ENCODE measurements around the gene TBKBP1. TPM values are rescaled to one million over a fixed set of nuclear protein-coding genes. Genes with fewer than 3 reads are reported as not detected.

Gene TBKBP1
- total RNA-seq, 1 donor from 2014 or later, result 6.3 TPM

DNA sequence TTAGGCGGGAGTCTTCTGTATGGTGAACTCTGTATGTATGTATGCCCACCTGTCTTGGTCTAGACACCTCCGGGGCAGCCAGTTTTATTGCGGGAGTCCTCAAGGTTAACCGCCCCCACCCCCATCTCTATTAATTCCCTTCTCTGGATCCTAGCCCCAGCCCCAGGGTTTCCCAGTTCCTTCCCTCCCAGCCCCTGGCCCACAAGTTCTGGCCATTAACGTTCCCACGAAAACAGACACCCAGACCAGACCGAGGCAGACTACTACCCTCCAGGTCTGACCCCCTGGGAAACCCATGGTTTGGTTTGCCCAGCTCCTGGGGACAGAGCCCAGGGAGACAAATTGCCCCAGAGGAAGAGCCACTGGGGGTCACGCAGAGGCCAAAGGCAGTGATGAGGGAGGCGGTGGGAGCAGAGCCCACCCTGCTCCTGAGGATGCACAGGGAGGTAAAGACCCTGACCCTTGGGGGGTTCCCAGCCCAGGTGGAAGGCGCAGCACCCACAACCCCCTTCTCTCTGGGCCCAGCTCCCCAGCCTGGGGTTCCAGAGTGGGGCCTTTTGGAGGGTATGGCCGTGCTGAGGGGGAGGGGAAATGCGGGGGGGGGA, 8.5 kb downstream of the TBKBP1 start:
- TF ChIP-seq, protein P1, sequence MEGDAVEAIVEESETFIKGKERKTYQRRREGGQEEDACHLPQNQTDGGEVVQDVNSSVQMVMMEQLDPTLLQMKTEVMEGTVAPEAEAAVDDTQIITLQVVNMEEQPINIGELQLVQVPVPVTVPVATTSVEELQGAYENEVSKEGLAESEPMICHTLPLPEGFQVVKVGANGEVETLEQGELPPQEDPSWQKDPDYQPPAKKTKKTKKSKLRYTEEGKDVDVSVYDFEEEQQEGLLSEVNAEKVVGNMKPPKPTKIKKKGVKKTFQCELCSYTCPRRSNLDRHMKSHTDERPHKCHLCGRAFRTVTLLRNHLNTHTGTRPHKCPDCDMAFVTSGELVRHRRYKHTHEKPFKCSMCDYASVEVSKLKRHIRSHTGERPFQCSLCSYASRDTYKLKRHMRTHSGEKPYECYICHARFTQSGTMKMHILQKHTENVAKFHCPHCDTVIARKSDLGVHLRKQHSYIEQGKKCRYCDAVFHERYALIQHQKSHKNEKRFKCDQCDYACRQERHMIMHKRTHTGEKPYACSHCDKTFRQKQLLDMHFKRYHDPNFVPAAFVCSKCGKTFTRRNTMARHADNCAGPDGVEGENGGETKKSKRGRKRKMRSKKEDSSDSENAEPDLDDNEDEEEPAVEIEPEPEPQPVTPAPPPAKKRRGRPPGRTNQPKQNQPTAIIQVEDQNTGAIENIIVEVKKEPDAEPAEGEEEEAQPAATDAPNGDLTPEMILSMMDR (IDR thresholded peaks at IDR 0.05; ENCODE audit: insufficient read depth, low read length, severe bottlenecking), result no peak
- Histone ChIP-seq H3K36me3 (ENCODE audit: control insufficient read depth, insufficient read depth, low read length) (peaks cover 1% of the 10 kb centered on the region), H3K4me3 (ENCODE audit: low read depth, low read length) (no peak overlapping the region), H3K27me3 (ENCODE audit: control insufficient read depth, insufficient read depth, low read length) (peaks cover 1% of the 10 kb centered on the region)
- FAIRE-seq (no peak), DNase-seq (ENCODE audit: low read depth) (no peak)

DNA sequence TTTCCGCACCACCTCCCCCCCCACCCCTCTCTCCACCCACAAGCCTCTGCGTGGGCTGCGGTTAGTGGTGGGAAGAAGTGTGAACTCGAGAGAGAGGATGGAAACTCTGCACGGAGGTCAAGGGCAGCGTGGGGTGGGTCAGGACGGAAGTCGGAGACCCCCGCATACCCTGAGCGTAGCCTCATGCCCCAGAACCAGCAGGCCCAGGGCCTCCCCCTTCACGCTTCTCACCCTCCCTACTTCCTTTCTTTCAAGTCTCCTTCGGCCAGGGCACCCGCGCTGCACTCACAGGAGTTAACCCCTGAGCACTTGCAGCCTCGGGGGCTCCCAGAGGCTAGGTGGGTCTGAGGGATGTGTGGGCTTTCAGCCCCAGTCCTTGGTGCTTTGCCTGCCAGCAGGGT, 9.2 kb downstream of the TBKBP1 start:
- DNase-seq (ENCODE audit: low read depth) (no peak), FAIRE-seq (no peak)
- Histone ChIP-seq H3K36me3 (ENCODE audit: control insufficient read depth, insufficient read depth, low read length) (peaks cover 1% of the 10 kb centered on the region), H3K4me3 (ENCODE audit: low read depth, low read length) (no peak overlapping the region), H3K27me3 (ENCODE audit: control insufficient read depth, insufficient read depth, low read length) (peaks cover 1% of the 10 kb centered on the region)
- TF ChIP-seq, protein P1 (IDR thresholded peaks at IDR 0.05; ENCODE audit: insufficient read depth, low read length, severe bottlenecking), result no peak

DNA sequence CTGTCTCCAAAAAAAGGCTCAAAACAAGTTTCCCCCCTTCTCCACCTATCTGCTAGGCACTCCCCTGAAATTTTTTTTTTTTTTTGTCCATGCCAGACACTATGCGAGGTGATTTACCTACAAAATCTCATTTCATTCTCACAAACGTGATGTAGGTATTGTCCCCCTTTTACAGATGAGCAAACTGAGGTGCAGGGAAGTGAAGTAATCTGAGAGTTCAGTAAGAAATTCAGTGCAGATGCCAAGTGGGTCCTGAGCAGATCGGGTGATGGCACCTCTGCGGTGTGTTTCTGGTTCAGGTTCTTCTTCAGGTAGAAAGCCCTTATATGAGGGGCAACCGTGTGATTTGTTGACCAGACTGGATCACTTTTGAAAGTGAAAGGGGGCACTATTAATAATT, 9.7 kb downstream of the TBKBP1 start:
- H3K4me3 ChIP-seq (ENCODE audit: low read depth, low read length), result no peak overlapping the region
- H3K36me3 ChIP-seq (ENCODE audit: control insufficient read depth, insufficient read depth, low read length), result peaks cover 1% of the 10 kb centered on the region
- TF ChIP-seq, protein P1 (IDR thresholded peaks at IDR 0.05; ENCODE audit: insufficient read depth, low read length, severe bottlenecking), result no peak
- DNase-seq (ENCODE audit: low read depth) (no peak), FAIRE-seq (no peak)
- peaks cover 4% of the 10 kb centered on the region for H3K27me3 ChIP-seq (ENCODE audit: control insufficient read depth, insufficient read depth, low read length)

DNA sequence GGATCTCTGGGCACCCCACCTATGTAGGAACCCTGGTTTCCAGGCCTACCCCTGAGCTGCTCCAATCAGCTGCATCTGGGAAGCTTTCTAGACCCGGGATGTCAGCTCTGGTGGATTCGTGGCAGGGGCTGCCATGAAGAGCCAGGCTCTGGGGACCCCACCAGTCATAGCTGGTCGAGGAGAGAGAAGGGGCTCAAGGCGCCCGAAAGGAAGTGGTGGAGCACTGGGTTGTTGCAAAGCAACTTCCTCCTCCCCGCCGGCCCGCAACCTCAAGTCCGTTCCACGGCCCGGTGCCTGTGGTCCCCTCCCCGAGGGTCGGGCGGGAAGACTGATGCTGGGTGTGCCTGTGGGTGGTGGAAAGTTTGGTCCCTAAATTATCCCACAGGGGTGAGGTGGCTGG, 10.2 kb downstream of the TBKBP1 start:
- TF ChIP-seq, protein P1 (IDR thresholded peaks at IDR 0.05; ENCODE audit: insufficient read depth, low read length, severe bottlenecking), result no peak
- Histone ChIP-seq H3K4me3 (ENCODE audit: low read depth, low read length) (no peak overlapping the region), H3K36me3 (ENCODE audit: control insufficient read depth, insufficient read depth, low read length) (peaks cover 1% of the 10 kb centered on the region), H3K27me3 (ENCODE audit: control insufficient read depth, insufficient read depth, low read length) (peaks cover 4% of the 10 kb centered on the region)
- DNase-seq (ENCODE audit: low read depth) (no peak), FAIRE-seq (no peak)

DNA sequence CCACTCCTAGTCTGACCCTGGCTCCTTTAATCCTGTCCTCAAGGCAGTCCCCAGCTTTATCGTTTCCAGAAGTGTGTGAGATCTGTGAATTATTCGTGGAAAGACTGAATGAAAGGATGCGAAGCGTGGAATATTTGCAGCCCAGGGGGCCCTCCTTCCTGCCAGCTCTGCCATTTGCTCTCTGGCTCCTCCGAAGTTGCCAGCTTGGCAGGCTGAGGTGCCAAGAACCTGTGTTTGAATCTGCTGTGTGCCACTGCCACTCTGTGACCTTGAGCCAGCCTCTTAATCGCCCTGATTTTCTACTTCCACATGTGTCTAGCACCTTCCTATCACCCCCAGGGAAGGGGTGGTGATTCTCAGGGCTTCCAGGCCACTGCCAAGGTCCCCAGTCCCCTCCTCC, 10.8 kb downstream of the TBKBP1 start:
- Histone ChIP-seq H3K36me3 (ENCODE audit: control insufficient read depth, insufficient read depth, low read length) (peaks cover 1% of the 10 kb centered on the region), H3K4me3 (ENCODE audit: low read depth, low read length) (no peak overlapping the region), H3K27me3 (ENCODE audit: control insufficient read depth, insufficient read depth, low read length) (peaks cover 4% of the 10 kb centered on the region)
- TF ChIP-seq, protein P1 (IDR thresholded peaks at IDR 0.05; ENCODE audit: insufficient read depth, low read length, severe bottlenecking), result no peak
- no peak for DNase-seq (ENCODE audit: low read depth)
- FAIRE-seq, result peak; percentile 75
